HG03095 (cell line): Measurements from ENCODE around the gene CDC42EP3.

Experiments used
- ATAC-seq: cut with Tn5 transposase; IDR thresholded peaks from one replicate; pipeline ENCODE4 v1.9.1; 2021; ENCODE audit warnings: moderate library complexity; ENCODE audit not compliant: unreplicated experiment

Gene CDC42EP3

GRCh38 chr2:37671009-37671815 is at the start of gene CDC42EP3:
TSS of gene CDC42EP3 (minus strand) at chr2:37671642. CDS start at chr2:37646587, 25,055 bp downstream.
- peak; percentile 53 for ATAC-seq

DNA sequence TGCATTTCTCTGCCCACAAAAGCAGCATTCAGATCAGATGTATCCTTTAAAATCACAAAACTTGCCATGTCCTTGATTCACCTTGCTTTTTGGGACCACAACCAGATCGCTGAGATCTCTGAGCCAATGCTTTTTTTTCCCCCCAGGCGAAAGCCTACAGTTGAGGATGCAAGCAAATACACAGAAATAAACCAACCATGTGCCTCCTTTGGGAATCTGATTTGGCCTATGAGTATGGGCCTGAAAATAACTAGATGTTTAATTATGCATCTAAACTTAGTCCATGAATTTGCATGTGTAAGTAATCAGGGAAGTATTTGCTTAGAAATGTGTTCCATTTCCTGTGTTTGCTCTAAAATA is 49.7 kb upstream of the CDC42EP3 start:
- ATAC-seq = no peak

DNA sequence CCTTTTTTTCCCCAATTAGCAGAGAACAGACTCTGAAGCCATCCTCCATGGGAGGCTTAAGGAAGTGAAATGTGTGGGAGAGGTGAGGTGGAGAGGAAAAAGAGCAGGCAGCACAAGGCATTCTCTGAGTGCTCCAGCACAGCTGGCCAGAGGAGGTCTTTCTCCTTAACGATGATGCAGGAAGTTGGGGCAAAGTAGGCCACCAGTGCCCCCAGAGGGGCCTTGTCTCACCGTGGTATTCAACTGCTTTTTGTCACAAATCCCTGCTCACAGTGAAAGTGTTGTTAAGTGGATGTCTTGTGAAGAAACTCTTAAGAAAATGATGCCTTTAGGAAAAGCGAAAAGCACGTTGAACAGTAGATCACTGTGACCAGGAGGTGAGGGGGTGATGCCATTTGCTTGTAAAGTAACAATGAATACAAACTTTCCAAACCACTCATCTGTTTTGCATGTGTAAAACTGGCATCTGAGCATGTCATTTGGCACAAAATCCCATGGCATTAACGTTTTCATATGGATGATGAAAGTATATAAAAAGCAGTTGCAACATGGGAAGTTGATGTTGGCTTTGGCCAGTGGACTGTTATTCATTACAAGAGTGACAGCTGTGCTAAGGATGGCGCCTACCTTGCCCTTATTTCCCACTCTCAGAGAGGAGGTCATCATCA is 49.2 kb upstream of the CDC42EP3 start:
- no peak for ATAC-seq

DNA sequence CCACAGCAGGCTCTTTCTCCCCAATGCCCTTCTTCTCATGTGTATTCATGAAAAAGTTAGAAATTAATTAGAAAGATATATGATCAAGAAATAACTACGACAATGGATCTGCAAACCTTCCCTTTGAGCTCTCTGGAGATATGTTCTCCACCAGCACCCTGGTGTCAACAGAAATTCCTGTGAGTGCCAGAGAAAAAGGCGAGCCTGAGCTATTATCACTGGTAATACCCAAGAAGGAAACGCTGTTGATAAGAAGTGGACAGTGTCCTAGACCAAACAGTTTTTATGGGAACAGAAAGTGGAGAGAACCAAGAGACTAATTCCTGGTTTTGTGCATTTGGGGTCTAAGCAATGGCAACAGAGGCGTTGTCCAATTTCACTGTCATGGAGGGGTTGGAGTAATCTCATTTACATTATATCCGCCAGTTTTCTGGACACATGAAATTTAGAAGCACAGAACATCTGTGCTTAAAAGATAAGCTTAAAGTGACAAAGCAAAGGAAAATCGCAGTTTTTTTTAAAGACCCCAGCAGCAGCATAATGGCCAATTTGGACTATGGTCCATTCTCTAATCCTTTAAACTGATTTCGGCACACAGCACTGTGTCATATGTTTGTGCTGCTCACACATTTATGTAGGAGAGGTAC is 47.2 kb upstream of the CDC42EP3 start:
- ATAC-seq = no peak

DNA sequence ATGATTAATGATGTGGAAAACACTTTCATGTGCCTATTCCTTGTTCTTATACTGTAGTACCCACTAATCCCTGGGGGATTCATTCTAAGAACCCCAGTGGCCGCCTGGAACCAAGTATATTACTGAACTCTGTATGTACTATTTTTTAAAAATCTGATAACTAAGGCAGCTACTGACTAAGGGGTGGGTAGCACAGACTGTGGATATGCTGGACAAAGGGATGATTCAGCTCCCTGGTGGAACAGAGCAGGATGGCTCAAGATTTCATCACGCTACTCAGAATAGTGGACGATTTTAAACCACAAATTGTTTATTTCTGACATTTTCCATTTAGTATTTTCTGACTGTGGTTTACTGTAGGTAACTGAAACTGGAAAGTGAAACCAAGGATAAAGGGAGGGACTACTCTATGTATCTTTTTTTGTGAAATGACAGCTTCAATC is 41.8 kb upstream of the CDC42EP3 start:
- ATAC-seq = no peak

DNA sequence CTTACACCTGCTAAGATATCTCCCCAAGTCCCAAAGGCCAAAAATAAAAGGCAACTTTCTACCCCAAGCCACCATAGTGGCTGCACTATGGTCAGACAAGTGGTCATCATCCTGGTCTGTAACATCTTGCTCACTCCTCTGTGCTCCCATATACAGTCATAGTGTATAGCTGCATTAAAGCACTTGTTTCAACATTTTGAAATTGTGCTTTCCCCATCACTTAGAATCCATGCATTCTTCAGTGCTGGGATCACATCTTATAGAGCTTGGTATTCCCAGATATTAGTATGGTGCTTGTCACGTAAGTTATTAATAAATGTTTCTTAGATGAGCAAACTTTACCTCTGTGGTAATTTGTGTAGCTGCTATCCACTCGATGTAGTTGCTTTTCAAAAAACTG is 40.4 kb upstream of the CDC42EP3 start:
- ATAC-seq = no peak

DNA sequence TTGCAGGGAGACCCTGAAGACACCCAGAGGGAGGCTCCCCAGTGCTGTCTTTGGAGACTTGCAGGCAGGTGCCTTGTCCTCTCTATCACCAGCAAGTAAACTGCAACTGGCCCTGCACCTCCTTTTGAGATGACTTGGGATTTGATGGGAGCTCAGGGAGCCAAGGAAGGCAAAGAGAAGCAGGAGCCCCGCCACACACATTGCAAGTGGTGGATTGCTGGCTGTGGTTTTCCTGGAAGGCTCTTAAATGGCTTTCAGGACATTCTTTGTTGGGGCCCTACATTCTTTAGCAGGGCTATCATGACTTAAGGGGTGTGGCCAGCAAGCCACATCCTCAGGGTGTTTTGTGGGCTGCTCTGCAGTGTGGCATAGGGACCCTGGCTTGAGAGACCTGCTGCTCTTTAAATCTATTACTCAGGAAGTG is 39.9 kb upstream of the CDC42EP3 start:
- ATAC-seq = no peak

GRCh38 chr2:37709111-37709510 is 37.7 kb upstream of the CDC42EP3 start:
- ATAC-seq = no peak

GRCh38 chr2:37708146-37708545 is 36.7 kb upstream of the CDC42EP3 start:
- ATAC-seq = no peak

DNA sequence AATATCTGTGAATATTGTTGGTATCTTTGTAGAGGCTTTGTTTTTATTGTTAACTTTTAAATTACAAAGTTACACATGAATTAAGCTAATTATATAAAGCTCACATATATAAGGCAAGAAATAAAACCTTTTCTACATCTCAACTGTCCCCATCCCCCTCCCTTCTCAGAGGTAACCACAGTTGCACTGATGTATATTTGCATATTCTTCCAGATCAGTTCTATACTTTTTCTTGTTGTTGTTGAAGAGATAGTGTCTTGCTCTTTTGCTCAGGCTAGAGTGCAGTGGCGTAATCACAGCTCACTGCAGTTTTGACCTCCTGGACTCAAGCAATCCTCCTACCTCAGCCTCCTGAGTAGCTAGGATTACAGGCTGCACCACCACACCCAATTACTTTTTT is 36.0 kb upstream of the CDC42EP3 start:
- no peak for ATAC-seq

DNA sequence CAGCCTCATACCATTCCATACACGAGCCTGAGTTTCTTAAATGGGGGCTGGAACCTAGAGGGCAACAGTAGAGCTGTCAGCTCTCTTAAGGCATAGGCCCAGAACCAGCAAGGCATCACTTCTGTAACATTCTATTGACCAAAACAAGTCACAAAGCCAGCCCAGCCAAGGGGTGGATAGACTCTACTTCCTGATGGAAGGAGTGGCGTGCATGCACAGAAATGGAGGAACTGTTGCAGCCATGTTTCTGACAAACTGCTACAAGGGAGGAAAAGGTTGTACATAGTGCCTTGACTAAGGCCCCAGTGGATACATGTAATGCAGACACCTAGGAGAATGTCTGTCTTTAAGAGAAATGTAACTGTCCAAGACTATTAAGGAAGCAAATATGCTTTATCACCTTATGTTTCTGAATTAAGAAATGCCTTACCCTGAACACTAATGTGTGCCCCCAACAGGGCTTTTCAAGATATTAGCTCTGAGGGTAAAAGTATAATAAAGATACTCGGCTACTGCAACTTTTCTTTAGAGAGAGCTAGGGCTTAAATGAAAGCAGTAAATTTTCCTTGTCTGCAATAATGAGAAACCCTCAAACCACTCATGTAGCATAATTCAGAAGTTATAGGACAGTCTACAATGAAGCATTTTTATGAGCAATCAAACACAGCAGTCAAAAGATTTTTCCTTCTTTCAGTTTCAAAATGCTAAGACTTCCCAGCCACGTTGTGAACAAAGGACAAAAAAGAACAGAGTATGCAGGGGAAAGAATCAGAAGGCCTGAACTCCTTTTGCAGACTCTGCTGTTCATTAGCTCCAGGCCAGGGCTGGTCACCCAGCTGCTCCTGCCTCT is 35.1 kb upstream of the CDC42EP3 start:
- no peak for ATAC-seq

DNA sequence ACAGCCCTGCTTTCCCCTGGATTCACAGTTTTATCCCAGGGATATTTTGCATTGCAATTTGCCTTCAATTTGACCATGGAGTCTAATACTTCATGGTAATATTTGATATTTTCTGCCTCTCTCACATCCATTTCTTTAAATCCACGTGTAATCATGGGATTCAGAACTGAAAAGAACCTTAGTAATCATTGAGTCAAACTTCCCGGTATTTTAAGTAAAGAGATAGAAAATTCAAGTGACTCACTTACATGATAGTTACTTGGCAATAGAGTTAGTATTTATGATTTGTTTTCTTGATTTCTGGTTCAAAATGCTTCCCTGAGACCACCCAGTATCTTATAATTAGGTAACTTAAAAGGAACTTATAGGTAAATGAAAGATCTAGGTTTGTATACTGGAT is 33.7 kb upstream of the CDC42EP3 start:
- no peak for ATAC-seq

GRCh38 chr2:37698931-37699481 is 27.6 kb upstream of the CDC42EP3 start:
- no peak for ATAC-seq

GRCh38 chr2:37695336-37695735 is 23.9 kb upstream of the CDC42EP3 start:
- ATAC-seq = no peak

DNA sequence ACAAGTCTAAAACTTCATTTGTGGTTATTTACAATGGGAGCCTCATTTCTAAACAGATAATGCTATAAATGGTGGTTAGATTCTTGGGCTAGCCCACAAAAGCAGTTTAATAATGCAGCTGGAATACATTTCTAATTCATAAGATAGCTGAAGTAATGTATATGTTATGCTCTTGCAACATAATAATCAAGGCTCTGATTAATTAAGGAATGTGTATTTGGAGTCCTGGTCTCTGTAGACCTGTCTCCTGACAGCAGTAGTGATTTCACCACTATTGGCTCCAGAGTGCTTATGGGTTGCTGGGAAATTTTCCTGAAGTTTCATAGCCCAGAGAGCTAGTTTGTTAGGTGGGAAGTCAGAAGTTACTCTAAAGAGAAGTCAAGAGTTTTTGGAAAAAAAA is 21.3 kb upstream of the CDC42EP3 start:
- ATAC-seq = no peak

GRCh38 chr2:37689751-37690150 is 18.3 kb upstream of the CDC42EP3 start:
- no peak for ATAC-seq

- ATAC-seq = no peak
Observed at GRCh38 chr2:37688771-37689468, 17.5 kb upstream of the CDC42EP3 start.

DNA sequence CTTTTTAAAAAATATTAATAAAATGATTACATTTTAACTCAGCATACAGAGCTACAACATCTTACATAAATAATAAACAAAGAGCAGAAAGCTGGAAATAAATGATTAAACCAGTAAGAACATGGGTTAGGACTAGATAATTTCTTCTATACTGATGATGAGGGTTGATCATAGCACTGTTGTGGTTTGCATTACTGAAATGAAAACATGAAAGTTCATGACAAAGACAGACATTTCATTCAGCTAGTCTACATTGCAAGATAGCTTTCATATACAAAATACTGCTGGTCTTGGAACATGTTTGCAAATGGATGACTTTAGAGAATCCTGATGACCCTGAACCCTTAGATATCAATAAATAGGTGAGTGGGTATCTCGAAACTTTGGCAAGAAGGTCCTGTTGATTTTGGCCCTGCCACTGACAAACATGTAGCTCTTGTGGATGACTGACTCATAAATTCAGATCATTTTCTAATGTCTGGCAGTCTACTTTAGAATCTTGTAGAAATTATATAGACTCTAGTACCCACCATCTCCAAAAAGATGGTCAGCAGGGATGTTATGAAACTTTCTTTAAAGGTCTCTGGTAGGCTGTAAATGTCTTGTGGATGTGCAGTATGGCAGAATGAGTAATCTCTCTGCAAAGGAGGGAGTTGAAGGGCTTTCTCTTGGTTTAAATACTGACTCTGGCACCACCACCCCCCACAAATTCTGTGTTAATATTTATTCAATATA is 15.5 kb upstream of the CDC42EP3 start:
- ATAC-seq = no peak

DNA sequence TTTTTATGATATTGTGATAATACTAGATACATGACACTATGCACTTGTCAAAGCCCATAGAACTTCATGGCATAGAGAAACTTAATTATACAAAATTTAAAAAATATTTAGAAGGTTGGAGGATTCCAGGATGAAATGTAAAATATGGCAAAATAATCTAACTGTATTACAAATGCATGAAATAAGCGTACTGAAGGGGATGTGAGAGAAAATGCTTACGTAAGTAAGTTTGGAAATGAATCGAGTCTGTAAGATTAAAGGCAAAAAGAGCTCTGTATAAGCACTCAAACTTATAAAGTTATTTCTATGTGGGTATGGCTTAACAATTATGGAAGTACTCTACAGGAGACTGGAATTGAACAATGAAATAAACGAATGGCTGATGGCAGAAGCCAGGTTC is 13.4 kb upstream of the CDC42EP3 start:
- no peak for ATAC-seq
